ENCODE data around the gene CAMTA1.
A peak's percentile ranks its signal among the peaks of the same experiment; 100 is the strongest.

The CAMTA1 gene

DNA sequence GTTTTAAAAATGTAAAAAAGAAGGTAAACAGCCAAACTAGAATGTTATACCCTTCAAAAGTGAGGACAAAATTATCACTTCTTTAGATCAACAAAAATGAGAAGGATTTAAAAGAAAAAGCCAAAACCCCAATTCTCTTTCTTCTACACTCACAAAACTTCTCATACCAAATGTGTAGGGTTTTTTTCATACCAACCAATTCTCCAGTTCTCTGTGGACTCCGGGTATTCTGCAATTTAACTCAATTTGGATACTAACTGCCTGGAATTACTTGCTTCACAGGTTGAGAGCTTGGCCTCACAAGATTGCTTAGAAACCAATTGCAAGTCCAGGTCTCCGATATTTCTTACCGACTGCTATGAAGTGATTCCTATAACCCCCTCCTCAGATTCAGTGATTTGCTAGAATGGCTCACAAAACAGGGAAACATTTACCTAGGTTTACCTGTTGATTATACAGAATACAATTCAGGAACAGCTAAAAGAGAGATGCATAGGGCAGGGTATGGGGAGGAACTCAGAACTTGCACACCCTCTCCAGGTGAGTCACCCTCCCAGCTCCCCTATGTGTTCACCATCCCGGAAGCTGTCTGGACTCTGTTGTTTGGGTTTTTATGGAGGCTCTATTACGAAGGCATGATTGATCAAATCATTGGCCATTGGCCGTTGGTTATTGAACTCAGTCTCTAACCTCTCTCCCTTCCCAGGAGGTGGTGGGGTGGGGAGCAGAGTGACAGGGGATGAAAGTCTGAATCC lies 67.1 kb downstream of the CAMTA1 start:
- no peaks in the 10 kb centered on the region for H3K27me3 ChIP-seq (ENCODE audit: control insufficient read depth, insufficient read depth, low read length)
- H3K36me3 ChIP-seq (ENCODE audit: control insufficient read depth, insufficient read depth, low read length) = peaks cover 8% of the 10 kb centered on the region
- H3K4me3 ChIP-seq (ENCODE audit: low read depth, low read length) = no peak overlapping the region
- H3K9me3 ChIP-seq (ENCODE audit: control insufficient read depth, insufficient read depth, low read length) = no peaks in the 10 kb centered on the region
- no peaks in the 10 kb centered on the region for H3K4me1 ChIP-seq (ENCODE audit: control insufficient read depth, insufficient read depth, low read length)
- H3K9ac ChIP-seq (ENCODE audit: low read depth, low read length) = no peak overlapping the region
- no peak overlapping the region for H3K27ac ChIP-seq (ENCODE audit: low read depth, low read length)

DNA sequence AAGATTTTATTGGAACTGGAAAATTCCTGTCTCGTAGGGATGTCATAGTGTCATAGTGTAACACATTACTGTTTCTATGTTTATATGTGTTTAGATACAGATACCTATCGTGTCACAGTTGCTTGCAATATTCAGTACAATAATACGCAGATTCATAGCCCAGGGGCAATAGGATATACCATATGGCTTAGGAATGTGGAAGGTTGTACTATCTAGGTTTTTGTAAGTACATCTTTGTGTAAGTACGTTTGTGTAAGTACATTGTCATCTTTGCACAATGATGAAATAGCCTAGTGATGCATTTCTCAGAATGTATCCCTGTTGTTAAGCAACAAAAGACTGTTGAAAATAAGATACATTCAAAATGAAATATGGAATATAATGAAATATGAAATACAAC lies 68.9 kb downstream of the CAMTA1 start:
- Histone ChIP-seq H3K27ac (ENCODE audit: low read depth, low read length) (no peak overlapping the region), H3K4me1 (ENCODE audit: control insufficient read depth, insufficient read depth, low read length) (no peaks in the 10 kb centered on the region), H3K4me3 (ENCODE audit: low read depth, low read length) (no peak overlapping the region), H3K36me3 (ENCODE audit: control insufficient read depth, insufficient read depth, low read length) (peaks cover 8% of the 10 kb centered on the region), H3K9me3 (ENCODE audit: control insufficient read depth, insufficient read depth, low read length) (no peaks in the 10 kb centered on the region), H3K27me3 (ENCODE audit: control insufficient read depth, insufficient read depth, low read length) (no peaks in the 10 kb centered on the region), H3K9ac (ENCODE audit: low read depth, low read length) (no peak overlapping the region)

DNA sequence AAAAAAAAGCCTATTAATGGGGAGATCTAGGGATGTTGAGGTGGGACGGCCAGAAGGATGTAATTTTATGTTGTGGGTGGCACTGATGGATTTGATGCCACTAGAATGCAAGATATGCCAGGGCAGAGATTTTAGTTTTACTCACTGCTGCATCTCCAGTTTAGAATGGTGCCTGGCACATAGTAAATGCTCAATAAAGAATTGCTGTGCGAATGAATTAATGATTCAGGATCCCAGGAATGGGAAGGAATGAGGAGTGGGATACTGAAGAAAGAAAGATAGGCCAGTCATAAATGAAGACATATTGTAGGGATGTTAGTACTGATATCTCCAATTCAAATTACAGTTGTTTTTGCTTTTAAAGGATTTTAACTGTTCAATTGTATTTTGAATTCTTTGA lies 72.6 kb downstream of the CAMTA1 start:
- Histone ChIP-seq H3K36me3 (ENCODE audit: control insufficient read depth, insufficient read depth, low read length) (peaks cover 6% of the 10 kb centered on the region), H3K9ac (ENCODE audit: low read depth, low read length) (no peak overlapping the region), H3K4me1 (ENCODE audit: control insufficient read depth, insufficient read depth, low read length) (peaks cover 5% of the 10 kb centered on the region; the same call in 1 of the 2 replicates), H3K27ac (ENCODE audit: low read depth, low read length) (no peak overlapping the region), H3K9me3 (ENCODE audit: control insufficient read depth, insufficient read depth, low read length) (no peaks in the 10 kb centered on the region), H3K4me3 (ENCODE audit: low read depth, low read length) (no peak overlapping the region), H3K27me3 (ENCODE audit: control insufficient read depth, insufficient read depth, low read length) (no peaks in the 10 kb centered on the region)

DNA sequence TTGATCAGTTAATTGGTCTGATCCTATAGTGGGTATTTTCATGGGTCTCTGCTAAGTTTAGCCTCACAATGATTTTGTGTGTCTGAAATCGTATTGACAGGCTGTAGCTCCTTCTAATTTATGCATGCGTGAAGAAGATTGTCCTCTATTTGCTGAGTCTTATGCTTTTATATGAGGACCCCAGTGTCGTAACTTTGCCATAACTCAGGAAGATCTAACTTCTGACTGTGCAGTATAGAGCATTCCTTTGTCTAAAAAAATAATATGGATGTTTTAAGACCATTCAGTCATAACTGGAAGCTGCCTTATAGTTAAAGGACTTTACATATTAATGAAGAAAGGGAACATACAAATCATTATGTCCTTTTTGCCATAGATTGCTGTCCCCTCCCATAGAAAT lies 73.3 kb downstream of the CAMTA1 start:
- H3K9me3 ChIP-seq (ENCODE audit: control insufficient read depth, insufficient read depth, low read length) = no peaks in the 10 kb centered on the region
- peaks cover 5% of the 10 kb centered on the region; the same call in 1 of the 2 replicates for H3K4me1 ChIP-seq (ENCODE audit: control insufficient read depth, insufficient read depth, low read length)
- H3K27me3 ChIP-seq (ENCODE audit: control insufficient read depth, insufficient read depth, low read length) = no peaks in the 10 kb centered on the region
- H3K36me3 ChIP-seq (ENCODE audit: control insufficient read depth, insufficient read depth, low read length) = no peaks in the 10 kb centered on the region; the same call in 1 of the 2 replicates
- H3K27ac ChIP-seq (ENCODE audit: low read depth, low read length) = no peak overlapping the region
- no peak overlapping the region for H3K9ac ChIP-seq (ENCODE audit: low read depth, low read length)
- H3K4me3 ChIP-seq (ENCODE audit: low read depth, low read length) = no peak overlapping the region

DNA sequence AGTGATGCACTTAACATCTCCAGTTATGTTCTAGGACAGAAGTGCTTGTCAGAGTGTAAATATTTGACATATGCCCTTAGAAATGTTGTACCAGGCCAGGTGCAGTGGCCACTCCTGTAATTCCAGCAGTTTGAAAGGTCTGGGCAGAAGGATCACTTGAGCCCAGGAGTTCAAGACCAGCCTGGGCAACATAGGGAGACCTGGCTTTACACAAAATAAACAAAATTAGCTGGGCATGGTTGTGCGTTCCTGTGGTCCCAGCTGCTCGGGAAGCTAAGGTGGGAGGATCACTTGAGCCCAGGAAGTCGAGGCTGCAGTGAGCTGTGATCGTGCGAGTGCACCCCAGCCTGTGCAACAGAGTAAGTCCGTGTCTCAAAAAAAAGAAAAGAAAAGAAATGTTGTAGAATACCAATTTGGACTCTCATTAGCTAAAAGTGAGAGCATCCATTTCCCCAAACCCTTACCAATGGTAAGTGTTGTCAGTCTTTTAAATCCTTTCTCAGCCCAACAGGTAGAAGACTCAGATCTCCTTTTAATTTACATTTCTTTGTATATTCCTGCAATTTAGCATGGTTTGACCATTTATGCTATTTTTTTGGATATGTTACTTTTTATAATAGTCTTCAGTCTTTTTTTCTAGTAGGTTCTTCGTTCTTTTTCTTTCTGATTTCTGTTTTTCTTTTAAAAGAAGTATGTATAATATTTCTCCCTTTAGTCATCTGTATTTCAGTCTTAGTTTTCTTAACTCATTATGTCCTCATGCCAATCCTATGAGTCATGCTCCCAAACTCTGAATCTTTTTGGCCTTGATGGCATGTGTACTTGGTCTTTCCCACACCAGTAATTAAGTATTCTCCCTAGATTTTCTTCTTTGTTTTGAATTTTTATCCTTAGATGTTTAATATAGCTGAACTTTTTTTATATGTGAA lies 74.4 kb downstream of the CAMTA1 start:
- Histone ChIP-seq H3K4me1 (ENCODE audit: control insufficient read depth, insufficient read depth, low read length) (peaks cover 5% of the 10 kb centered on the region; the same call in 1 of the 2 replicates), H3K36me3 (ENCODE audit: control insufficient read depth, insufficient read depth, low read length) (no peaks in the 10 kb centered on the region; the same call in 1 of the 2 replicates), H3K9me3 (ENCODE audit: control insufficient read depth, insufficient read depth, low read length) (no peaks in the 10 kb centered on the region), H3K27me3 (ENCODE audit: control insufficient read depth, insufficient read depth, low read length) (no peaks in the 10 kb centered on the region), H3K9ac (ENCODE audit: low read depth, low read length) (no peak overlapping the region), H3K27ac (ENCODE audit: low read depth, low read length) (peak overlapping the region; percentile 77), H3K4me3 (ENCODE audit: low read depth, low read length) (no peak overlapping the region)

DNA sequence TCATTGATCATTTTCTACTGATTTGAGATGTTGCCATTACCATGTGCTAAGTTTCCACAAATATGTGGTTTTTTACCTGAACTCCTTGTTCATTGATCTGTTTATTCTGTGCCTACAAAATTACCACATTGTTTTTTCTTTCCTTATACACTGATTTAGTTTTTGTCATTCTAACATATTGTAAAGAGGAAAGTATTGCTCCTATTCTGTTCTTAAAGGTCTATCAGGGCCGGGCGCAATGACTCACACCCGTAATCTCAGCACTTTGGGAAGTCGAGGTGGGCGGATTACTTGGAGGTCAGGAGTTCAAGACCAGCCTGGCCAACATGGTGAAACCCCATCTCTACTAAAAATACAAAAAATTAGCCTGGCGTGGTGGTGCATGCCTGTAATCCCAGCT lies 75.1 kb downstream of the CAMTA1 start:
- peak overlapping the region; percentile 75 for H3K27ac ChIP-seq (ENCODE audit: low read depth, low read length)
- H3K36me3 ChIP-seq (ENCODE audit: control insufficient read depth, insufficient read depth, low read length) = no peaks in the 10 kb centered on the region
- no peak overlapping the region for H3K4me3 ChIP-seq (ENCODE audit: low read depth, low read length)
- no peak overlapping the region for H3K9ac ChIP-seq (ENCODE audit: low read depth, low read length)
- H3K9me3 ChIP-seq (ENCODE audit: control insufficient read depth, insufficient read depth, low read length) = no peaks in the 10 kb centered on the region
- H3K27me3 ChIP-seq (ENCODE audit: control insufficient read depth, insufficient read depth, low read length) = no peaks in the 10 kb centered on the region
- H3K4me1 ChIP-seq (ENCODE audit: control insufficient read depth, insufficient read depth, low read length) = peaks cover 8% of the 10 kb centered on the region; the same call in 1 of the 2 replicates

DNA sequence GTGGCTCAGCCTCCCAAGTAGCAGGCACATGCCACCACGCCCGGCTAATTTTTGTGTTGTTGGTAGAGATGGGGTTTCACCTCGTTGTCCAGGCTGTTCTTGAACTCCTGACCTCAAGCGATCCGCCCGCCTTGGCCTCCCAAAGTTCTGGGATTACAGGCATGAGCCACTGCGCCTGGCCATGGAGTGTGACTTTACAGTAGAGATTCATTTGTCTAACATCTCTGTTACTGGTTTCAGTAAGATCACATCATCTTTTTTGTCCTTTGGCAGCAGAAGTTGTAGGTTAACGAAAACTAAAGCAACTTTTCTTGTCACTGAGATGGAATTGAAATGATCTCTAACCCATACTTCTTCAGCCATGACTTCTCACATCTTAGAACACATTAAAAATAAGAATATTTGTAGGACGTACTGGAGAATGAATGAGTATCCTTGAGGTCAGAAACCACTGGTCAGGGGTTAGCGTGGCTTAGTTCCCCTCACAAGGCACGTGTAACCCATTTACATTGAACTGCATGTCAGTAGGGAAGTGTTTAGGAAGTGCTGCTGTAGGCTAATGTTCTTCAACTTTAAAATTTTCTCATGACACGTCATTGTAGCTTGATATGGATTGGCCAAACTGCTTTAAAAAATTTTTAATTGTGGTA lies 75.9 kb downstream of the CAMTA1 start:
- no peaks in the 10 kb centered on the region for H3K36me3 ChIP-seq (ENCODE audit: control insufficient read depth, insufficient read depth, low read length)
- no peak overlapping the region for H3K27ac ChIP-seq (ENCODE audit: low read depth, low read length)
- H3K9ac ChIP-seq (ENCODE audit: low read depth, low read length) = no peak overlapping the region
- H3K4me3 ChIP-seq (ENCODE audit: low read depth, low read length) = no peak overlapping the region
- no peaks in the 10 kb centered on the region for H3K27me3 ChIP-seq (ENCODE audit: control insufficient read depth, insufficient read depth, low read length)
- H3K4me1 ChIP-seq (ENCODE audit: control insufficient read depth, insufficient read depth, low read length) = peaks cover 14% of the 10 kb centered on the region
- no peaks in the 10 kb centered on the region for H3K9me3 ChIP-seq (ENCODE audit: control insufficient read depth, insufficient read depth, low read length)

DNA sequence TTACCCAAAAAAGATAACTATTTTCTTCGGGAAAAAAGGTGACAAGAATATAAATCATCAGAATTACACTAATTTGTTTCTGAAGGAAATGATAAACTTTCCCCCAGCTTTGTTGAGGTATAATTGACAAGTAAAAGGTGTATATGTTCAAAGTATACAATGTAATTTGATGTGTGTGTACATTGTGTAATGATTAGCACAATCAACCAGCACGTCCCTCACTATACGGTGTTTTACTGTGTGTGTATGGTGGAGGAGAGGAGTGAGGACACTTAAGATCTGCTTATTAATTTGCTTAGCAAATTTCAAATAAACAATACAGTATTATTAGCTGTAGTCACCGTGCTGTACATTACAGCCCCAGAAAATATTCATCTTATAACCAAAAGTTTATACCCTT lies 77.7 kb downstream of the CAMTA1 start:
- Histone ChIP-seq H3K4me3 (ENCODE audit: low read depth, low read length) (no peak overlapping the region), H3K4me1 (ENCODE audit: control insufficient read depth, insufficient read depth, low read length) (peaks cover 30% of the 10 kb centered on the region)

DNA sequence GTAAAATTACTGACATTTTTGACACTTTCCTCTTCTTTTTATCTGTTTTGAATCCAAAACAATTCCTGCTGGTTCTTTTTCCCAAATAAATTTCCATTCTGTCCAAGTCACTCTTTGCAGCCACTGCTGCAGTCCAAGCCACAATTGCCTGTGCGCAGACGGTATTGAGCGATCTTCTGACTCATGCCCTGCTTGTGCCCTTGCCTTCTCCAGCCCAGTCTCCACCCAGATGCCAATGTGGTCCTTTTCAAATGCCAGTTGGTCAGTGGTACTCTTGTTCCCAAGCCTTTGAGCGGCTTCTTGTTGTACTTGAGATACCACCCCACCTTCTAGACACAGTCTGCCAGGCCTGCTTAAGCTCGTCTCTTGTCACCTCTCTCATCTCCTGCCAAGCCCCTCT lies 78.9 kb downstream of the CAMTA1 start:
- H3K9me3 ChIP-seq (ENCODE audit: control insufficient read depth, insufficient read depth, low read length) = no peaks in the 10 kb centered on the region
- H3K36me3 ChIP-seq (ENCODE audit: control insufficient read depth, insufficient read depth, low read length) = no peaks in the 10 kb centered on the region
- H3K27ac ChIP-seq (ENCODE audit: low read depth, low read length) = no peak overlapping the region
- H3K9ac ChIP-seq (ENCODE audit: low read depth, low read length) = no peak overlapping the region
- H3K27me3 ChIP-seq (ENCODE audit: control insufficient read depth, insufficient read depth, low read length) = no peaks in the 10 kb centered on the region
- peaks cover 42% of the 10 kb centered on the region for H3K4me1 ChIP-seq (ENCODE audit: control insufficient read depth, insufficient read depth, low read length)
- H3K4me3 ChIP-seq (ENCODE audit: low read depth, low read length) = no peak overlapping the region

More for the DNA sequence above, 77.7 kb downstream of the CAMTA1 start:
- no peaks in the 10 kb centered on the region for H3K27me3 ChIP-seq (ENCODE audit: control insufficient read depth, insufficient read depth, low read length)
- no peaks in the 10 kb centered on the region for H3K9me3 ChIP-seq (ENCODE audit: control insufficient read depth, insufficient read depth, low read length)
- no peak overlapping the region for H3K27ac ChIP-seq (ENCODE audit: low read depth, low read length)
- no peaks in the 10 kb centered on the region for H3K36me3 ChIP-seq (ENCODE audit: control insufficient read depth, insufficient read depth, low read length)
- no peak overlapping the region for H3K9ac ChIP-seq (ENCODE audit: low read depth, low read length)

DNA sequence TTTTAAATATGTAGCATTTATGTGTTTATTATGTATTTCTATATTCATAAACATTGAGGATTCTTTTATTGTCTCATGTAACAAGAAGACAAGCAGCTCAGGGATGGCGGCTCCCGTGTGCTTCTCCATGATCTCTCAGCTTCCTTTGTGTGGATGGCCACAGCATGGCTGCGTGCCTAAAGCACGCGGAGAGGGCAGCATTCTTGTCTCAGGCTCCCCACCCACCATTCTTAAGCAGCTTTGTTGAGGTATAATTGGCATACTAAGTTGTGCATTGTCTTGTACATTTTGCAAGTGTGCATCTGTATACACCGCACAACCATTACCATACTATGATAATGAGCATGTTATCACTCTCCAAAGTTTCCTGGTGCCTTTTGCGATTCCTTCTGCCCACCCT lies 81.6 kb downstream of the CAMTA1 start:
- no peak overlapping the region for H3K4me3 ChIP-seq (ENCODE audit: low read depth, low read length)

More for the DNA sequence above, 81.6 kb downstream of the CAMTA1 start:
- H3K4me1 ChIP-seq (ENCODE audit: control insufficient read depth, insufficient read depth, low read length) = peaks cover 52% of the 10 kb centered on the region
- no peak overlapping the region; the same call in 1 of the 2 replicates for H3K9ac ChIP-seq (ENCODE audit: low read depth, low read length)
- no peaks in the 10 kb centered on the region for H3K36me3 ChIP-seq (ENCODE audit: control insufficient read depth, insufficient read depth, low read length)
- no peaks in the 10 kb centered on the region for H3K9me3 ChIP-seq (ENCODE audit: control insufficient read depth, insufficient read depth, low read length)
- H3K27me3 ChIP-seq (ENCODE audit: control insufficient read depth, insufficient read depth, low read length) = no peaks in the 10 kb centered on the region
- peak overlapping the region; percentile 9 for H3K27ac ChIP-seq (ENCODE audit: low read depth, low read length)

Data from HUES48 (cell line).